ENCODE data around the gene SLC22A6.

SLC22A6 gene

DNA sequence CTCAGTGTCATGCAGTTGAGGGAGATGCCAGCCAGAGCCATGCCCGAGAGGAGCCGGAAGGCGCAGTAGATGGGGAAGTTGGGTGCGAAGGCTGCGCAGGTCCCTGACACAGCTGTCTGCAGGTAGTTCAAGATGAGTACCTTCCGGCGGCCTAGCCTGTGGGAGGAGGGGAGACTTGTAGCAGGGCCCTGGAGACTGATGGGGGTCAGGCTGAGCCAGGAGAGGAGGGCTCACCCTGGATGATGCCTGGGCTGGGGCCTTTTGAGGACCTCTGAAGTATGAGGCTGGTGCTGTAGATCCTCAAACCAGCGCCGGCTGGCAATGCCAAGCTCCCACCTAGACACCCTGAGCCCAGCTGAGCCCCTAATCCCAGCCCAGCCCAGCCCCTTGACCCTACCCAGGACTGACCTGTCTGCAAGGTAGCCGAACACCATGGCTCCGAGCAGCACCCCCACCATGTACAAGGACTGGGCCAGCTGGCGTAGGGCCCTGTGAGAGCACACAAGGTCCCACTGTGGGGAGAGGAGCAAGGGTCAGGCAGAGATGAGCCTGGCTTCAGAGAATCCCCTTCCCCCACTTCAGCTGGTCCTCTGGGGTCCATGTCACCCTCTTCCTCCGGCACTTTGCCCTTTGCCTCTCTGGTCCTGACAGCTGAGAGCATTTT is 1.1 kb downstream of the SLC22A6 start:
- H3K4me3 ChIP-seq (replicated peaks; ENCODE audit: low read depth, low read length): no peak overlapping the region
- H3K27me3 ChIP-seq (replicated peaks; ENCODE audit: control insufficient read depth, insufficient read depth, low read length): peaks cover 2% of the 10 kb centered on the region; the same call in 1 of the 2 replicates
- no peaks in the 10 kb centered on the region for H3K36me3 ChIP-seq (ENCODE audit: control insufficient read depth, insufficient read depth, low read length)
- TF ChIP-seq, protein P1, sequence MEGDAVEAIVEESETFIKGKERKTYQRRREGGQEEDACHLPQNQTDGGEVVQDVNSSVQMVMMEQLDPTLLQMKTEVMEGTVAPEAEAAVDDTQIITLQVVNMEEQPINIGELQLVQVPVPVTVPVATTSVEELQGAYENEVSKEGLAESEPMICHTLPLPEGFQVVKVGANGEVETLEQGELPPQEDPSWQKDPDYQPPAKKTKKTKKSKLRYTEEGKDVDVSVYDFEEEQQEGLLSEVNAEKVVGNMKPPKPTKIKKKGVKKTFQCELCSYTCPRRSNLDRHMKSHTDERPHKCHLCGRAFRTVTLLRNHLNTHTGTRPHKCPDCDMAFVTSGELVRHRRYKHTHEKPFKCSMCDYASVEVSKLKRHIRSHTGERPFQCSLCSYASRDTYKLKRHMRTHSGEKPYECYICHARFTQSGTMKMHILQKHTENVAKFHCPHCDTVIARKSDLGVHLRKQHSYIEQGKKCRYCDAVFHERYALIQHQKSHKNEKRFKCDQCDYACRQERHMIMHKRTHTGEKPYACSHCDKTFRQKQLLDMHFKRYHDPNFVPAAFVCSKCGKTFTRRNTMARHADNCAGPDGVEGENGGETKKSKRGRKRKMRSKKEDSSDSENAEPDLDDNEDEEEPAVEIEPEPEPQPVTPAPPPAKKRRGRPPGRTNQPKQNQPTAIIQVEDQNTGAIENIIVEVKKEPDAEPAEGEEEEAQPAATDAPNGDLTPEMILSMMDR (IDR thresholded peaks at IDR 0.05; ENCODE audit: insufficient read depth, low read length, poor library complexity, severe bottlenecking): no peak
- no peak for DNase-seq (ENCODE audit: extremely low read depth, insufficient read length)

DNA sequence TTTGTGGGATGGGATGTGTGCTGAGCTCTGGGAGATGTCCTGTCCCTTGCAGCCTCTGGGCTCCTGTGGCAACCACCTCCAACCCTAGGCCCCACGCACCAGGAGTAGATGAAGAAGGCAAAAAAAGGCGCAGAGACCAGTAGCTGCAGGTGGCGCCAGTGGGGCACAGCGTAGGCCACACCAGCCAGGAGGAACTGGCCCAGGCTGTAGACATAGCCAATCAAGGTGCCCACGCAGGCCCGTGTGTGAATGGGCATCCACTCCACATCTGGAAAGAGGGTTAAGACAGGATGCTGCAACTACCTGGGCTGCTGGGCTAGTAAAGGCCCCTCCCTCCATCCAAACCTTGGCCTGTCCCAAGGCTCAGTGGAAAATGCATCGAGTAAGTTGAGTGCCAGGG is 3.0 kb downstream of the SLC22A6 start:
- DNase-seq (ENCODE audit: extremely low read depth, insufficient read length): no peak
- TF ChIP-seq, protein P1 (IDR thresholded peaks at IDR 0.05; ENCODE audit: insufficient read depth, low read length, poor library complexity, severe bottlenecking): no peak
- no peaks in the 10 kb centered on the region for H3K36me3 ChIP-seq (ENCODE audit: control insufficient read depth, insufficient read depth, low read length)
- no peak overlapping the region for H3K4me3 ChIP-seq (replicated peaks; ENCODE audit: low read depth, low read length)
- H3K27me3 ChIP-seq (replicated peaks; ENCODE audit: control insufficient read depth, insufficient read depth, low read length): no peaks in the 10 kb centered on the region; the same call in none of the 2 replicates

DNA sequence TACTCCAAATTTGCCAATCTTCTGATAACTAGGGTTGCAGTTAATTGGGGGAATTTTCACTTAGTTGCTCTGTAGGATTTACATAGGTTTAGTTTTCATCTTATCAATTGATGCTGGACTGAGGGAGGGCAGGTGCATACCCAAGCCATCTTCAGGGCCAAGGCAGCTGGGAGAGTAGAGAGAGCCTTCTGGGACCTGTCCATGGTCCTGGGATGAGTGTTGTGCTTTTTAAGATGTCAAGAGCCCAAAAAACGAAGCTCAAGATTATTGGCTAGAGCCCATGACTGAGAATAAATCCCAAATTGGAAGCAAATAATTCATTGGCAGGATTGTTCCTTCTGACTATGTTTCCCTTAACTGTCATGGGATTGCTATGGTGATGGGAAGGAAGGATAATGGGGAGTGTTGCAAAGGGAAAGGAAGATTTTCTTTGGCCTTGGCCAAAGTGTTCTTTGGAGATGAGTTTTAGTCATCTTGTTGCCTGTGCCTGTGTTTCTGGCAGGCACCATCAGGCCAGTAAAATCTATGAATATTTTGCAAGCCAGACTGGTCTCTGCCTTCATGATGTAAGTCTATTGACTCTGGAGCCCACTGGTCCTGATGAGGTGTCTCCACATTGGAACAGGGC is 4.5 kb downstream of the SLC22A6 start:
- Histone ChIP-seq H3K27me3 (replicated peaks; ENCODE audit: control insufficient read depth, insufficient read depth, low read length) (peaks cover under 1% of the 10 kb centered on the region), H3K4me3 (replicated peaks; ENCODE audit: low read depth, low read length) (no peak overlapping the region), H3K36me3 (ENCODE audit: control insufficient read depth, insufficient read depth, low read length) (no peaks in the 10 kb centered on the region)
- TF ChIP-seq, protein P1 (IDR thresholded peaks at IDR 0.05; ENCODE audit: insufficient read depth, low read length, poor library complexity, severe bottlenecking): no peak
- no peak for DNase-seq (ENCODE audit: extremely low read depth, insufficient read length)

DNA sequence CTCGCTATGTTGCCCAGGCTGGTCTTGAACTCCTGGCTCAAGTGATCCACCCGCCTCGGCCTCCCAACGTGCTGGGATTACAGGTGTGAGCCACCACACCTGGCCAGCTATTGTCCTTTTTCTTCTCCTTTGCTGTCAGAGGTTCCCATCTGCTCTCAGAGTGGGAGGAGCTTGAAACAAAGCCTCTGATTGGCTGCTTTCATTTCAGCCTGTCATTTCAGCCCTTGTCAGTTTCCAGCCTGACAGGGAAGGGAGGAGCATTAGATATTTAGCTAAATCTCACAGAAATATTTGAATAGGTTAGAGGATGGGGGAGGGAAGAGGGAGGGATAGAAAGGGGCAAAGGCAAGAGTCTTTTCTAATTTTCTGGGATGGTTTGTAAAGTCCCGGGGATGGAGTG is 8.7 kb downstream of the SLC22A6 start:
- Histone ChIP-seq H3K36me3 (ENCODE audit: control insufficient read depth, insufficient read depth, low read length) (no peaks in the 10 kb centered on the region), H3K27me3 (replicated peaks; ENCODE audit: control insufficient read depth, insufficient read depth, low read length) (peaks cover 2% of the 10 kb centered on the region), H3K4me3 (replicated peaks; ENCODE audit: low read depth, low read length) (no peak overlapping the region)
- TF ChIP-seq, protein P1 (IDR thresholded peaks at IDR 0.05; ENCODE audit: insufficient read depth, low read length, poor library complexity, severe bottlenecking): no peak
- DNase-seq (ENCODE audit: extremely low read depth, insufficient read length): no peak

DNA sequence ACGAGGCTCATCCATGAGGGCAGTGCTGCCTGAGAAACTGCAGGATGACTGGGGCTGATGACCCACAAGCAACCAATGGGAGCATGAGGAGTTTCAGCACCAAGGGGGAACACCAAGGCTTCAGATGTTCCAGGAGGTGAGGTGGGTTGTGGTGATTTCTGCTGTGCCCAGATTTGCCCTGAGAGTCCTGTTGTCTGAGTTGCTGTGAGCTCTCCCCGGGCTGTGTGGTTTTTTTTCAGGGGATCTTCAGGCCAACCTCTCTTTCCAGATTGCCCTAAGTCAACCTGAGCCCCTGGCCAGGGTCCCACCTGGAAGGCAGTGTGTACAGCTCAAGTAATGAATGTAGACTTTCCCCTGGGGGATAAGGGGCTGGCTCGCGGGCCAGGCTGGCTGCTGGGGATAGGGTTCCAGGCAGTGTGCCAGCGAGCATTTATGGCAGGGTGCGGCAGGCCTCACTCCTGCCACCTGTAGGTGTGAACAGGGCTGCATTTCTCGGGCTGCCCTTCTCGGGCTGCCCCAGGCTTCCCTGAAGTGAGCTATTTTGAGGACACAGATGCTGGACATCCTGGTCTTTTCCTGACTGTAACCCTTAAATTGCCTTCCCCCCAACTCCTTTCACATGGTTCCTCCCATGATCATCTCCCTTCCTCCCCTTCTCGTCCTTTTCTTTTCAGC is 9.8 kb downstream of the SLC22A6 start:
- no peaks in the 10 kb centered on the region for H3K36me3 ChIP-seq (ENCODE audit: control insufficient read depth, insufficient read depth, low read length)
- TF ChIP-seq, protein P1 (IDR thresholded peaks at IDR 0.05; ENCODE audit: insufficient read depth, low read length, poor library complexity, severe bottlenecking): peak; percentile 48
- no peak overlapping the region for H3K4me3 ChIP-seq (replicated peaks; ENCODE audit: low read depth, low read length)
- no peak for DNase-seq (ENCODE audit: extremely low read depth, insufficient read length)
- H3K27me3 ChIP-seq (replicated peaks; ENCODE audit: control insufficient read depth, insufficient read depth, low read length): peaks cover 2% of the 10 kb centered on the region
